NB4 (cell line): Measurements from ENCODE around the gene TCP11L2.

Source experiments
- MAX ChIP-seq: IDR thresholded peaks from 2 replicates; pipeline ENCODE4 v1.6.1; 2011; ENCODE audit warnings: low read depth, low read length
- MYC ChIP-seq: IDR thresholded peaks from 2 replicates; pipeline ENCODE4 v1.6.1; 2011; ENCODE audit warnings: low read depth, low read length
- POLR2A ChIP-seq: IDR thresholded peaks from 2 replicates; pipeline ENCODE4 v1.6.1; 2011; ENCODE audit warnings: mild to moderate bottlenecking; ENCODE audit not compliant: insufficient read length; ENCODE audit errors: extremely low read depth
- TF ChIP-seq, protein P1 (sequence below): IDR thresholded peaks from one replicate; pipeline ENCODE4 v1.5.1; 2012; ENCODE audit warnings: low read depth, low read length

DNA sequence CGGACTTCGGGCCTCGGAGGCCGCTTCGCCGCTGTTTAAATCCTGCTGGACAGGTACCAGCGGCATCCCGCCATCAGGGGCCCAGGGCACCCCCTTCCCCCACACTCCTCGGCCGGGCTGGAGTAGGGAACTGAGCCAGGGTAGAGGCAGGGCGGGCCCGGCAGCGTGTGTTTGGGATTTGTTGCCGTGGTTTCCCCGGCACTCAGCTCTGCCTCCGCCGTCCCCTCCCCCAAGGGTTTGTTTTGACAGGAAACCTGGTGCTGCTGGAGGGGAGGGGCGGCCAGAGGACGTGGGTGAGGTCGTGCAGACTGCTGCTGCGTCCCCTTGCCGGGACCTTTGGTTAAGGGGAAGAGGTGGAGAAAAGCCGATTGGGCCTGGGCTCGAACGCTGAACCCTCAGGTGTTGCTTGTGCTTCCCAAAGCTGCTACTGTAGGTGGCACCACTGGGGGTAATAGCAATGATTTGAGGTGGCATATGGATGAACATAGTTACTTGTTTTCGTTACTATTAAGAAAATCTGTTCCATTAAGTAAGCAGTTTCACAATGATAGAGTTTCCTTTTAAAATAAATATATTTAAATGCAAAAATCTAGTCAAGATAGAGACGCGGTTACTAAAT is 778 bp downstream of the TCP11L2 start:
- TF ChIP-seq MYC (no peak), MAX (peak; percentile 46), POLR2A (no peak)
- TF ChIP-seq, protein P1, sequence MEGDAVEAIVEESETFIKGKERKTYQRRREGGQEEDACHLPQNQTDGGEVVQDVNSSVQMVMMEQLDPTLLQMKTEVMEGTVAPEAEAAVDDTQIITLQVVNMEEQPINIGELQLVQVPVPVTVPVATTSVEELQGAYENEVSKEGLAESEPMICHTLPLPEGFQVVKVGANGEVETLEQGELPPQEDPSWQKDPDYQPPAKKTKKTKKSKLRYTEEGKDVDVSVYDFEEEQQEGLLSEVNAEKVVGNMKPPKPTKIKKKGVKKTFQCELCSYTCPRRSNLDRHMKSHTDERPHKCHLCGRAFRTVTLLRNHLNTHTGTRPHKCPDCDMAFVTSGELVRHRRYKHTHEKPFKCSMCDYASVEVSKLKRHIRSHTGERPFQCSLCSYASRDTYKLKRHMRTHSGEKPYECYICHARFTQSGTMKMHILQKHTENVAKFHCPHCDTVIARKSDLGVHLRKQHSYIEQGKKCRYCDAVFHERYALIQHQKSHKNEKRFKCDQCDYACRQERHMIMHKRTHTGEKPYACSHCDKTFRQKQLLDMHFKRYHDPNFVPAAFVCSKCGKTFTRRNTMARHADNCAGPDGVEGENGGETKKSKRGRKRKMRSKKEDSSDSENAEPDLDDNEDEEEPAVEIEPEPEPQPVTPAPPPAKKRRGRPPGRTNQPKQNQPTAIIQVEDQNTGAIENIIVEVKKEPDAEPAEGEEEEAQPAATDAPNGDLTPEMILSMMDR, result no peak
